ENCODE results near the gene PHOSPHO2.

The PHOSPHO2 gene

DNA sequence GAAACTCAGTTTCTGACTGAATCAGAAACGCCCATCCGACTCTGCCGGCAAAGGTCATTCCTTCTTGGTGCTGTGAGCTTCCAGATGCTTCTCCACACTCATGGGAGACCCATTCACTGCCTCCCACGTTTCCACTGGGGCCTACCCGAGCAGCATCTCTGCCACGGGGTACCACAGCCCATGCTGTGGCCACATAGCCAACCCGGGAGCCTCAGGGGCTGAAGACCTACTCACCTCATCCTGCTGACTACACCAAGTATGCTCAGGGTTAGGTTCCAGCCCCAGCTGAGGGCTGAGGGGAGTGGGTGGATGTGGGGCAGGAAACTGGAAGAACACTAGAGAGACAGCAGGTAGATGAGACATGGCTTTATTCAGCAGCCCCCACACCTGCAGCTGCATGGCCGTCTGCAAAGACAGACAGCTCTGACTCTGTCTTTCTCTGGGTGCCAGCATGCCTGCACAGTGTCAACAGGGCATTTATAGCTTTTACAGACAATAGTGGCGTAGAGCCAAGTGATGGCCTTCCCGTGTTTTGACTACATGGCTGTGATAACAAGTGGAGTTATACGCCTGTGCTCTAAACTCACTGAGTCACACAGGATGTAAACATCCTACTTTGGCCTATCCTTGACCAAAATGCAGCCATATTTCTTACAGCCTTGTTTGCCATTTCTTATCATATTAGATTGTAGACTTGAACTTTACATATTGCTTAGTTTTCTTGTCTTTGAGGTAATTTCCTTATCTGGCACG lies 22.8 kb downstream of the PHOSPHO2 start:
- DNase-seq (ENCODE audit: low spot score) = no peak

DNA sequence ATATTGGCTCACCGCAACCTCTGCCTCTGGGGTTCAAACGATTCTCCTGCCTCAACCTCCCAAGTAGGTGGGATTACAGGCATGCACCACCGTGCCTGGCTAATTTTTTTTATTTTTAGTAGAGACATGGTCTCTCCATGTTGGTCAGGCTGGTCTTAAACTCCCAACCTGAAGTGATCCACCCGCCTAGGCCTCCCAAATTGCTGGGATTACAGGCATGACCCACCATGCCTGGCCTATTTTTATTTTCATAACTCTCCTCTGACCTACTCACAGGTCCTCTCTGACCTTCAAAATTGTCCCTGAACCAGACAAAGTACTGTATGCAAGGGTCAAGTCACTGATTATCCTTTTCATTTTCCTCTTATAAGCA lies 23.4 kb downstream of the PHOSPHO2 start:
- DNase-seq (ENCODE audit: low spot score) = no peak

DNA sequence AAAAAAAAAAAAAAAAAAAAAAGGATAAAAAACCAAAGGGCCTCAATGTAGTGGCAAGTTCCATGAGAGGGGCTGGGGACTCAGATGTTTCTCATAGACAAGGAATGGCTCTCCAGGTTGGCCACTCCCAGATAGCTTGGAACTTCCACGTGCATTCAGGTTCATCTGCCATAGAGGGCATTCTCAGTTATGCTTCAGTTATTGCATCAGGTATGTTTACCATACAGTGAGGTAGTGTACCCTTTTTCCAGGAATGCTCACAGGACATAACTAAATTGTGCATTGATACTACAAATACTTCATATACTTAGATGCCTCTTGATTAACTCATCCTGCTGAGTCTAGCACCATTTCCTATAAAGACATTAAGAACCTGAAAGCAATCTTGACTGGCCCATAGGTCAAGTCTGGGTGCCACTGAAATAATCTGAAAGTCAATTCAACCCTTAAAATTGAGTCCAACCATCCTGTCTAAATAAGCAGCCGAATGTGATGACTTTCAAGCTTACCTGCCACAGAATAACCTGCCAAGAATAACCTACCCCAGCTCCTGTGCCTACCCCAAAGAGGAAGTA lies 24.7 kb downstream of the PHOSPHO2 start:
- DNase-seq (ENCODE audit: low spot score) = no peak

DNA sequence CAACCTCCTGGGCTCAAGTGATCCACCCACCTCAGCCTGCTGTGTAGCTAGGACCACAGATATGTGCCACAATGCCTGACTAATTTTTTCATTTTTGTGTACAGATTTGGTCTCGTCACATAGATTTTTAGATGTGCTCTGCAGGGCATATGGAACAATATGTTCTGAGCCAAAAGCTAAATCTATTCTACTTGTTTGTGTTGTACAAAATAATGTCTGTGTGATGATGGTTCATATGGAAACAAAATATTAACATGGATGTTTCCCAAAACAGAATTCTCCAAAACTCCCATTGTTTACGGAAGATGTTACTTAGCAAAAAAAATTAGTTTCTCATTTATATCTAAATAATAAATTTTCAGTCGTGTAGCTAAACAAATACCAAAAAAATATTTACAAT lies 26.7 kb downstream of the PHOSPHO2 start:
- no peak for DNase-seq (ENCODE audit: low spot score)

DNA sequence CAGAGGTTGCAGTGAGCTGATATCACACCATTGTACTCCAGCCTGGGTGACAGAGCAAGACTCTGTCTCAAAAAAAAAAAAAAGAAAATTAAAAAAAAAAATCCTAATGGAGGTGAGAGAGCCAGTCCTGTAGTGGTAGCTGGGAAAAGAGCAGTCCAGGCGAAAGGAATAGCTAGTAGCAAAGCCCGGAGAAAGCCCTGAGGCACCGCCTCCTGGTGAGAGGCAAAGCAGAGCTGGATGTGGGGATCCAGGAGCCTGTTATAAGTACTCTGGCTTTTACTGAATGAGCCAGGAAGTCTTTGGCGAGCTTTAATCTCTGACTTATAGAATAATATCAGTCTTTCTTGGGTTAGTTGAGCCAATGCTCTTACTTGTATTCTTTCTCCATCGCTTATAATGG lies 32.8 kb downstream of the PHOSPHO2 start:
- DNase-seq (ENCODE audit: low spot score) = no peak

DNA sequence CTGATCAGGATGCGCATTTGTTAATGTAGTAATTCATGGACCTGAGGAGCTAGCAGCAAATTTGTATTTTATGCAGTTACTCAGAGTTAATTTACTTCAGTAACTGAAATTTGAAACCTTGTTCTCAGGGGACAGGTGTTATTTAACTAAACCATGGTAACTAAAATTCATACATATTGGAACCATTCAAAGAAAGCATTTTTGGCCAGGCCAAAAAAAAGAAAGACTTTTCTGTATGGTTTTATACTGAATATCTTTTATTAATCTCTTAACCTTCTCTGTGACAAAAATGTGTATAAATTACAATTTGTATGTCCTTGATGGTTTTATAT lies 35.0 kb downstream of the PHOSPHO2 start:
- no peak for DNase-seq (ENCODE audit: low spot score)

DNA sequence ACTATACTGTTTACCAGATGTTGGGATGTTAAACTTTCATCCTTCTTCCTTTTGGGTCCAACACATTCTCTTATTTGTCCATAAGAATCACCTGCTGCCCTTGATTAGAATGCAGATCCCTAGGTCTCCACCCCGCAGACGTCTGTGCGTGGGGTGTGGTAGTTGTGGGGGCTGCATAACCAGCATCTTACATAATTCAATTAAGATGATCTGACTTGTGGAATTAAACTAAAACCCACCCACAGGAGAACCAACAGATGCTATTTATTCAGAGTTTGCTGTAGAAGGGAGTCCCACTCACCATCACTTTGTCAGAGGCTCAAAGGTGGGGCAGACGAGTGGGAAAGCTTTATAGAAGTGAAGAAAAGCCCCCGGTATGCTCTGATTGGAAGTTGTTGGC lies 37.8 kb downstream of the PHOSPHO2 start:
- no peak for DNase-seq (ENCODE audit: low spot score)

DNA sequence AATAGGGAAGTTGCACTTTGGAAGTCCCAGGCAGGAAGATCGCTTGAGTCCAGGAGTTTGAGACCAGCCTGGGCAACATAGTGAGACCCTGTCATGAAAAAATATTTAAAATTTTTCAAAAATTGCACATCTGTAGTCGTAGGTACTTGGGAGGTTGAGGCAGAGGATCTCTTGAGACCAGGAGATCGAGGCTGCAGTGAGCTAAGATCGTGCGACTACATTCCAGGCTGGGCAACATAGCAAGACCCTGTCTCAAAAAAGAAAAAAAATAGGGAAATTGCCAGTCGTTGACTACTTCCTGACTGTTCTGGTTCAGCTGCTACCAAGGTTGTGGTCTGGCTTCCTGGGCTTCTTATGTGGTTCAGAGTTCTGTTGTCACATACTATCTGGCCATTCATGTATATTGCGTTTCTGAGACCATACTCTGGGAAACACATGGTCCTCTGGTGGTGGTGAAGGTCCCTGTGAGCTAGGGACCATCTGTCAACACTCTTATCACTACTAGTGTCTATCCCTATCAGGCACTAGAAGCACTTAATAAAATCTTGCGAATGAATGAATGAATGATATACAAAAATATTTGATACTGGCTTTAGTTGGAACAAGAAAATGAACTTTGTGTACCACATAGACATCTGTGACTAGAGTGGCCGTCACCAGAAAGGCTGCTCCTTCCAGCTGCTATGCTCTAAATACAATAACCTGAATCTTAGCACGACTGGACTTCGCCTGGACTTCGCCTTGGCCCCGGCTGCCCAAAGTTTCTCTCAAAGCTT lies 38.5 kb downstream of the PHOSPHO2 start:
- DNase-seq (ENCODE audit: low spot score) = no peak

DNA sequence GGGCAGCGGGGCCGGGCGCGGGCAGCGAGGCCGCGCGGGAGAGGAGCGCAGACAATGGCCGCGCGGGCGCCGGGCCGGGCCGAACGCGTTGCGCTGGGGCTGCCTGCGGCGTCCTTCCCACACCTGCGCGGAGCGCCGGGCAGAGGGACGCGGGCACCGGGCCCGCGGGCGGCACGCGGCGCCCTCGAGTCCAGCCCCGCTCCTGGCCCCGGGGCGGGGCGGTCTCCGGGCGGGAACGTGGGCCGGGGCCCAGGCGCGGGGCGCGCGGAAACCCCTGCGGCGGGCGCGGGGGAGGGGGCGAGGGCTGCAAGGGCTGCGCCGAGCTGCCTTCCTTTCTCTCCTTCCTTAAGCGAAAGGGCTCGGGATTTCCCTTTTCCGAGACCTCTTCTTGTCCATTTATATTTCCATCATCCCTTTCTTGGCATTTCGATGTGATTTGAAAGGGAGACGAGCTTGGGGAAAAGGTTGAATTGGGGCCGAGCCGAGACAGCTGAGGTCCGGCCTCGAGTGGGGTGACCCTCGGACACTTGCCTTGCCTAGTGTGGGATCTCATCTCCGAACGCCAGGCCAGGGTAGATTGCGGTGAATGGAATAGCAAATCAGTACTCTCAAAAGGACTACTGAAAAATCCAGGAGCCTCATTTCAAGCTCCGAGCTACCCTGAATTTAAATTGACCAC lies 40.0 kb downstream of the PHOSPHO2 start:
- DNase-seq (ENCODE audit: low spot score) = no peak

DNA sequence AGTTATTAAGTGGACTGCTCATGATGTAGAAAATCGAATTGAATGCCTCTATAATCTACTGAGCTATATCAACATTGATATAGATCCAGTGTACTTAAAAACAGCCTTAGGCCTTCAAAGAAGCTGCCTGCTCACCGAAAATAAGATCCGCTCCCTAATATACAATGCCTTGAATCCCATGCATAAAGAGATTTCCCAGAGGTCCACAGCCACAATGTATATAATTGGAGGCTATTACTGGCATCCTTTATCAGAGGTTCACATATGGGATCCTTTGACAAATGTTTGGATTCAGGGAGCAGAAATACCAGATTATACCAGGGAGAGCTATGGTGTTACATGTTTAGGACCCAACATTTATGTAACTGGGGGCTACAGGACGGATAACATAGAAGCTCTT lies 41.4 kb downstream of the PHOSPHO2 start:
- no peak for DNase-seq (ENCODE audit: low spot score)

DNA sequence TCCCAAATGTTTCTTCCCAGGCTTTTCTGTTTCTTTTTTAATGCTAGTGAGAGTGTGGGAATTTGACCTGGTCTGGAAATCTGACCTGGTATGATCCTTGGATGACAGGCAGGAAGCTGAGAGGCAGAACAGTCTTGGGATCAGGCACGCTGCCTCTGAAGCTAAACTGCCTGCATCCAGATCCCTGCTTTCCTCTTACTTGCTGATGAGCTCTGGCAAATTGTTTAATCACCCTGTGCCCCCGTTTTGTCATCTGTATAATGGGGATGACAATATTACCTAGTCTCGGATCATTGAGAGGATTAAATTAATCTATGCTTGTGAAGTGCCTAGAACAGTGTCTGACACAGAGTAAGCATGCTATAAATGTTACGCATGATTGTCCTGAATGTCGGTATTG lies 42.6 kb downstream of the PHOSPHO2 start:
- DNase-seq (ENCODE audit: low spot score) = no peak

DNA sequence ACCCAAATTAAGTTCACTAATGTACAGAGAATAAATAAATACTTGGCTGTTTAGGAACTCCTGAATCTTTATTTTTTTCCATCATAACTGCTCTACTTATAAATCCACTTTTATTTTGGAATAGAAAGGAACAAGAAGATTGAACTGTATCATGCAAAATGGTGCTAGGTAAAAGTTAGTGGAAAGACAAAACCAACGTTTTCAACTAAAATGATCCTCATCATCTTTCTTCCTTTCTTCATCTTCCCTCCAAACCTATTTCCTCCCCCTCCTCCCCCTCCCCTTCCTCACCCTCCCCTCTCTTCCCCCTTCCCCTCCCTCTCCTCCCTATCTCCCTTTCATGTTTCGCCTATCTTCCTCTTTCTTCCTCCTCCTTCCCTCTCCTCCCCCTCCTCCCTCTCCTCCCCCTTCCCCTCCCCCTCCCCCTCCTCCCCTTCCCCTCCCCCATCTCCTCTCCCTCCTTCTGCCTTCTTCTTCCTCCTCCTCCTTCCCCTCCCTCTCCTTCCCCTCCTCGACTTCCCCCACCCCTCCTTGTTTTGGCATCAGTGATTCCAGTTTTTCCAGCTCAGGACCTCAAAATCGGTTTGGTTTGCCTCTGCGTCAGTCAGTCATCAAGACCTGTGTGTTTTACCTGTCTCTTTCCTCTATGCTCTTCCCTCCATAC lies 44.4 kb downstream of the PHOSPHO2 start:
- DNase-seq (ENCODE audit: low spot score) = no peak

DNA sequence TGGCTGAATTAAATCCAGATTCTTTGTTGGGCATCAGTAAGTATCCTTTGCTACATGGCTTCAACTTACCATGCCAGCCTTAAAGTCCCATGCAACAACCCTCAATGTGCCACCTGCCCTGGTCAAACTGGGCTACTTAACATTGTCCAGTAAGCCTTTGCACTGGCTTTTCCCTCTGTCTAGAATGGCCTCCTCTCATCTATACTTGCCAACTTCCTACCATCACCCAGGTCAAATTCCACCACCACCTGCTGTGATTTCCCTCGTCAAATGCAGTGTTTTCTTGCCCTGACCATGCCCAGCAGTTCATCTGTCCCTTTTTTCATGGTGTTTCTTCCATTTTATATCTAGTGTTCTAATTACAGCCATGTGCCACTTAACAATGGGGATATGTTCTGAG lies 45.1 kb downstream of the PHOSPHO2 start:
- no peak for DNase-seq (ENCODE audit: low spot score)

DNA sequence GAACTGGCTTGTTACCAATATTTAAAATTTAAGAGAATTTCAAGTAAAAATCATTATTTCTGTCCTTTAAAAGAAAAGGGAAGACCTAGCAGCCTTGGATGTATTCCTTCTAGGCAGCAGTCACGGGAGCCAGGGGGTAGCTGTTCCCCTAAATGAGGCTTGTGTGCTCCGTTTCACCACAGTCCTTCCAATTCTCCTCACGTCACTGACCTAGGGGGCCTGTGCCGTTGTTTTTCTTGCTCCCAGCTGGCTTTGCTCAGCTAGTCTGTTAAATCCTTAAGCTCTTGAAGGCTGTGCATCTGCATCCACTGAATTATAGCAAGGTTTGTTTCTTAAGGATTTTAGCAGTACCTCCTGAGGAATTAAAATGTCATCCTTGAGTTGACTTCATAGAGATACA lies 49.3 kb downstream of the PHOSPHO2 start:
- DNase-seq (ENCODE audit: low spot score) = no peak

DNA sequence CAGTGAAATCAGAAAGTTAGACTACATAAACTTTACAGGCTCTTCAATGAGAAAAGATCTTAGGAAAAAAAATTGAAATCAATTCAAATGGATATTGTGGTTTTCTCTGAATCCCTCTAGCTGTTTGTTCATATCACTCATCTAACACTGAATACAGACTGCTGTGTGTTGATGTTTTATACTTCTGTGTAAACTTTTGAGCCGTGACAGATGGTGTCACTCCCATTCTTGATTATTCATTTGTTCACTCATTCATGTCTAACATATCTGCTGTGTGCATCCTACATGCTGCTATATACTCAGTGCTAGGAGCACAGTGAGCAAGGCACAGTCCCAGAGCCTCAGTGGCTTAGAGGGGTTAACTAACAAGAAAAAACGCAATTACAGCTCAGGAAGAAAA lies 52.0 kb downstream of the PHOSPHO2 start:
- DNase-seq (ENCODE audit: low spot score) = no peak

DNA sequence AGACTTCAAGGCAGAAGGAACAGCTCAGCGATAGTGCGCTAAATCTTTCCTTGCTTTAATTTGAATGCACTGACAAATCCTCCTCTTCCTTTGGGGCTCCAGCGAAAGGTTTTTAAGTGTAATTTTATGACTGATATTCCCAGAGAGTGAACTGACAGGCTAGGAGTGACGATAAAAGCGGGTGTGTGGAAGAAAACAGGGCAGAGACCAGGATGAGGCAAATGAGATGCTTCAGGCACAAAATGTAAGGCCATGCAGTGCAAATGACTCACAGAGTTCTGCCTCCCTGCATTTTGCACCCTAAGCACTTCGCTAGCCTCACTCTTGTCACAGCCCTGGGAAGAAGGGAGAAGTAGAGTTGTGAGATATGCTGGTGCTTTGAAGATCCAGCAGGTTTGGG lies 54.0 kb downstream of the PHOSPHO2 start:
- no peak for DNase-seq (ENCODE audit: low spot score)

All from left forelimb (tissue), 1 donor.